HG03103 (cell line): Measurements from ENCODE around the gene PPM1A.

ENCODE experiments used
- ATAC-seq: cut with Tn5 transposase; IDR thresholded peaks from one replicate; pipeline ENCODE4 v1.9.1; 2021; ENCODE audit warnings: low read depth; ENCODE audit not compliant: unreplicated experiment

The PPM1A gene

DNA sequence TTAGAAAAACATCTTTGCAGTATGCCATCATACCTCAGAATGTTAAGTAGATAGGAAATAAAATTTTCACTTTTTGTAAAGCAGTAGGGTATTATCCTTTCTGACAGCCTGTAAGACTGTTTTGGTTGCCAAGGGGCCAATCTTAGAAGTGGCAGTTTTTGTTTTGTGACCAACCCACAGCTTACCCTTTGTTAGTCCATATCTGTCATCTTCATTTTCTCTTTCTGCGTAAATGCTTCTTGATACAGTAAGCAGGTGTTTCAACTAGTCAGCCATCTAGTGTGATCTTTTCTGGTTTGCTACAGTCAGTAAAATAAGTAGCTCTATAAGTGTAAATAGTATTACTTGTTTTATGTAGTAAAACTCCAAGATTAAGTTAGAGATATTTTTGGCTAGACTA, 8.8 kb downstream of the PPM1A start:
- ATAC-seq = no peak

DNA sequence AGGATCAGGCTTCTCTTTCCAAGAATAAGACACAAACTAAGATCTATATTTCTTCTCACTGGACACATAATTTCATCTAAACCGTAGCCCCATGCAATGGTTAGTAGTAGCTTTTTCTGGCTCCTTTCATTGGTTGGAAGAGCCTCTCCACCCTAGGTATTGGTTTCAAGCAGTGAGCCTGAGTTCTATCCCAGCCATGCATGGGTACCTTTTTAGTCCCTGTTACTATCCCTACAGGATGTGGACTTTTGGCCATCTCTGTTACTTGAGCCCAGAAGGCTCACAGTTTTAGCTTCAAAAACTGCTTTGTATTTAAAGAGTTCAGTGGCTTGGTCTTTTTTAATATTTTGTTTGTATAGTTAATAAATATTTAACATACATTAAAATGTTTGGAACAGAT, 16.1 kb downstream of the PPM1A start:
- no peak for ATAC-seq

DNA sequence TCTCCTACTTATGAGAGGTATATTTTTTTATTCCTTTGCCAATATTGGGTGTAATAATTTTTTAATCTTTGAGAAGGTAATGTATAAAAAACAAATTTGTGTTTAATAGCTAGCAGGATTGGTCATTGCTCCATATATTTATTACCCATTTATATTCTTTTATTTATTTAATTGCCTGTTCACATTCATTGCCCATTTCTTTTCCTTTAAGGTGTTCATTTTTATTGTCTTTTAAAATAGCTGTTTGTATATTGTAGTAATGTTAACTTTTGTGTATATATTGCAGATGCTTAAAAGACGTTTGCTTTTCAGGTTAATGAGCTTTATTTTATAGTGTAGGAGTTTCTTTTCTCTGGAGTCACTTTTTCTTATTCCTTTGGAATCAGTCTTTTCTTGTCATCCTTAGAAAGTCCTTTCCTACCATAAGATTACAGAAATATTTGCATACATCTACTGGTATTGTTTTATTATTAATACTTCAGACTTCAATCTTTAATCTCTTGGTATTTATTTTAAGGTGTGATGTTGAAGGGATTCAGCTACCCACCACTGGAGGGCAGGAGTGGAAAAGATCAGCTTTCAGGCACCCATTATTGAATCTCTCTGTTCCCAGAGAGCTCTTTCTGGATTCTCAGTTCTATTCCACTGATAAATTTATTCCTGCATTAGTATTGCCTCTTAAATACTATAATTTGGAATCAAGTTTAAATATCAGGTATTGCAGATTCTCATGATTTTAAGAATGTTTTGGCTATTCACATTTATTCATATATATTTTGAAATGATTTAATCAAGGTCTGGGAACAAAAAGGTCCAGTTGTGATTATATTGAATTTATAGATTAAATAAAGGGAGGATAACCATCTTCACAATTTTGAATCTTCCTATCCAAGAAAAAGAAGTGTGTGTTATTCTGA, 17.3 kb downstream of the PPM1A start:
- no peak for ATAC-seq

DNA sequence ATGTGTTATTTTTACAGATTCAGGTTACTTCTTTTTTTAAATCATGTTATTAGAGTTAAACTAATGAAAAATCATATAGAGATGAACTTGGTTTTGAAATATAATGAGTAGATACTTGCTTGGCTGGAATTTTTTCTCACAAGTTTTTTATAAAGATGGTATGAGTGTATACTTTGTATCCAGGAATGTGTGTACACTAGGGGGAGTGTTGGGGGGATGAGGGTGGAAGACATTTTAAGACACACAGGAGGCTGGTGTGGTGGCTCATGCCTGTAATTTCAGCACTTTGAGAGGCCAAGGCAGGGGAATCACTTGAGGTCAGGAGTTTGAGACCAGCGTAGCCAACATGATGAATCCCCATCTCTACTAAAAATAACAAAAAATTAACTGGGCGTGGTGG, 23.2 kb downstream of the PPM1A start:
- no peak for ATAC-seq

DNA sequence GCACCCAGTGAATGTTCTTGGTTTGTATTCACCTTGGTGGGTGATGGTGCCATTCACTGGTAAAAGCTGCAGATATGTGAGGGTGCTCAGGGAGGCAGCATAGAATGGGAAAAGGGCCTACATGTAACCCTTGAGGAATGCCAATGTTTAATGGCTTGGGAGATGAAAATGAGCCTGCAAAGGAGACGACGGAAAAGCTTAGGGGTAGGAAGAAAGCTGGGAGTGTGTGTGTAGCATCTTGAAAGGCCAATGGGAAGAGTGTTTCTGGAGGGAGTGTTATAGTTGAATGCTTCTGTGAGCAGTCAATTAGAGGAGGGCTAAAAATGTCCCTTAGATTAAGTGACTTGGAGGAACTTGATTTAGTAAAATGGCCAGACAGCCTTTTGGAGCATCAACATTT, 24.9 kb downstream of the PPM1A start:
- no peak for ATAC-seq

DNA sequence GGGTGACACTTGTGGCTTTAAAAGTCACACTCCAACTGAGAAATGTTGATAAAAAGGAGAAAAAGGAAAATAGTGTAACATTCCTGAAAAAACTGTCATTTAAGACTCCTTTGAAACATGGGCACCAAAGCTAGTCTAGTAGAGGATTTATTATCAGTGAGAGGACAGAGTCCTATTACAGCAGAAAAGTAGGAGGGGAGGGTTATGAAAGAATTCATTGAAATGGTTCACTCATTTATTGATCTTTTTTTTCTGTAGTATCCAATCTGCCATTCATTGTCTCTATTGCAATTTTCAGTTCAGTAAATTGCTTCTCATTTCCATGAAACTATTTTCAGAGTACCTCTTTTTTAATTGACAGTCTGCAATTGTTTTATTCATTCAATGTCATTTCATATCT, 25.4 kb downstream of the PPM1A start:
- ATAC-seq = no peak

DNA sequence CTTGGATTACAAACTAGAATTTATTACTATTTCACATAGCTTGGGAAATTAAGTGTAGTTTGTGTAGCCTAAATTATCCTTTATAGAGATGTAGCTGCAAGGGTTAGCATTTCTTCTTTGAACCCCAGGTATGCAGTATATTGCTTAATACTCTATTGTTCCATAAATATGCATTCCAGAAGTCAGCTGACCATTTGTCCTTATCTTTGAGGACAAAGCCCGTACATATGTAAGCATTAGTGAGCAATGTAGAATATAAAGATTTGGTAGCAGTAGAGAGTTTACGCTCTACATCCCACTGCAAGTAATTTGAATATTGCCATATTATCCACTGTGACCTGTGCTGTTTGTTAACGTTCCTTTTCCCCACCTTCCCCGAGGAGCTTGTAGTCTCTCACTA, 26.9 kb downstream of the PPM1A start:
- ATAC-seq = no peak

DNA sequence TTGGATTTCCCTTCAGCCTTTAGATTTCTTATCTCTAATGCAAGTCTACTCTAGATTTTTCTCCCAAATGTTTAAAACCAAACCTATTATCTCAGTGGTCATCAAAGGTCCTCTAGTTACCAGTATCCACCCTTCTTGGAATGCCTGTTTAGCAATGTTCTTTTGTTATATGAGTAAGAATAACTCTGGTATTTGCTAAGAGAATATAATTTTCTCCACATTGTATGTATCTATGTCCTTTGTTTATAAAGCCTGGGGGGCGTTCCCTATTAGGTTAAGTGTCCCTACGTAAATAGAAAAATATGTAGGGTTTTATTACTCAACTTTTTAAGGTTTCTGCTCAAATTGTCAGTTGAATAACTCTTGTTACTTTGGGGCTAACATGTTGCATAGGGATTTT, 27.3 kb downstream of the PPM1A start:
- no peak for ATAC-seq

DNA sequence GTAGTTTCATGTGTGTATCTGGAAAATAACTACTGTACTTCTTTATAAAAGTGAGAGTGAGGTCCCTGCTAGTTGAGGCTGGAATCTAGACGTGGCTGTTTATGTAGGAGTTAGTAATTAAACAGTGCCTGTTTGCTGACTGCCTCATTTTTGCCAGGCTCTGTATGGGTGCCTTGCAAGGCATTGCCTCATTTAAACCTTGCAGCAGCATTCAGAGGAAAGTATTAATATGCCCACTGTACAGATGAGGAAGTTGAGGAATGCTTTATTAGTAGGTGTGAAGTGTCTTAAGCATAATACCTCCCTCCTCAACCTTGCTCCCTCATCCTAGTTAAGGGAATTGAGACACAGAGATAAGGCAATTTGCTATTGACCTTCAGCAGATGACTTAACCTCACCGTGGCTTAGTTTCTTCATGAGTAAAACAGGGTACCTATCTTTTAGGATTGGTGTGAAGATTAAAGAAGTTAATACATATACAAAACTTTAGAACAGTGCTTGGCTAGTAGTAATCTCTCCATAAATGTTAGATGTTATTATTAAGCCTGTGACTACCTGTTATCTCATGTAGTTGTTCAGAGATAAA, 28.7 kb downstream of the PPM1A start:
- no peak for ATAC-seq

DNA sequence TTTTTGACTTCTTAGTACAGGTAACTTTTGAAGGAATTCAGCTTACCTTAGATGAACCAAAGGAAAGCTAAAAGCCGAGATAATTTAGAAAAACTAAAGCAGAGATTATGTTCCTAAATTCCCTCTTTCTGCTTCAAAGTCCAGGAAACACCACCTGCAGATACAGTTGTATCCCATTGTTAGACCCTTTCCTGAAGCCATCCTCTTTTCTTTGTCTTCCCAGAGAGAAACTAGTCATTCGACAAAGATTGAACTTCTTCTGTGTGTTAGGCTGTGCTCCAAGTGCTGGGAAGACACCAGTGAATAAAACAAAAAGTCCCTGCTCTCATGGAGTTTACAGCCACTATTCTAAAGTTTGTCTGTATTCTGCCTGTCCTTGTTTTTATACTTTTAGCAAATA, 29.3 kb downstream of the PPM1A start:
- no peak for ATAC-seq

DNA sequence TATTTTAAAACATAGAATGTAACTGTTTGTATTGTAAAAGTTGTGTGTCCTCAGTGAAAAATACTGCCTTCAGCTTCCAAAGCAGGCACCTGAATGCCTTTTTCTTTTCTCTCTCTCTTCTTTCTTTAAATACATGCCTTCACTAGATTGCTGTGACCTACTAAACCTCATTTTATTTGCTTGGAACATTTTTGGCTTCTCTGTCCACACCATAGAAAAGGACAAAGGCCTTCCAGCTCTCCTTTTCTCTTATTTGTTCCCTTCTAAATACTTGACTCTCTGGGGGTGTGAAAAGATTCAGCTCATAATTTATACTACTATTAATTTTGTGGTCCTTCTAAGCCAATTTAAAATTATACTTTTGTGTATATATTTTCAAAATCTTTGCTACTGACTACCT, 38.4 kb downstream of the PPM1A start:
- no peak for ATAC-seq

DNA sequence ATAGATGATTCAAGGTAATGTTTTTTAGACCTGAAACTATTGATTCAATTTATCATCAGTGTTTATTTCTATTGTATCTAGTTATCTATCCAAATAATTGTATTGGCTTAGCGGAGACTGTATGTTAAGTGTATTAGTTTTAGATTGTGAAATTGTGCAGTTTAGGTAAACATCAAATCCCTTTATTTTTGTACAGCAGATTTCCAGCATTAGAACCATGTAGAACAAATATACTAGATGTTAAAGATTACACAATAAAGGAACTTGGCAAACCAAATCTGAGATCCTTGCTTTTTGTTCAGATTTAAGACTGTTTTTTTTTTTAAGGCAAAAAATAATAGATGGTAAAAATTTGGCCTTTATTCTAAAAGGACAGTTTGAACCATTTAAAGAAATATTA, 39.3 kb downstream of the PPM1A start:
- no peak for ATAC-seq

DNA sequence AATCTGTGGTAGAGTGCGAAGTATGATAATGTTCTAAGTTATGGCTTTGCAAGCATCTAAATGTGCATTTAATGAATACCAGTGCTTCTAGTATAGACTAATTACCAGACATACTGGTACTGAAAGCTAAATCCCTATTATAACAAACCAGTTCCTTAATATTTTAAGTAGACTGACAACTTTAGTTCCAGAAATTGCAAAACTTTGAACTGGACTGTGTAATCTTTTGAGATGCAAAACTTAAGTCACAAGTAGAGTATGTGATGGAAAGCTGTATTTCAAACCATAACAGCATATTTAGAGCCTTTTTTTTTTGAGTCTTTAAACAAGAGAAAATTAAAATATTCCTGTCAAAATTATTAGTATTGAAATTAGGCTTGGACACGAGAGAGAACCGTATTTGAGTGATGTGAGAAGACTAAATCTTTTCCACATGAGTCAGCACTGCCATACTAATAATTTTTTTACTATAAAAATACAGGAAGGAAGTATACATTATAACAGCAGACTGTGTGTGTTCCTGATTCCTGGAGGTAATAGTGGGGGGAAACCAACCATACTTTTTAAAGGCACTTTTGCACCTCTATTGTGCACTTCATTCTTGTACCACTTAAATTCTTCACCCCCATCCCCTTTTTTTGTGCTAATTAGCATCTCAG, 45.5 kb downstream of the PPM1A start:
- no peak for ATAC-seq

DNA sequence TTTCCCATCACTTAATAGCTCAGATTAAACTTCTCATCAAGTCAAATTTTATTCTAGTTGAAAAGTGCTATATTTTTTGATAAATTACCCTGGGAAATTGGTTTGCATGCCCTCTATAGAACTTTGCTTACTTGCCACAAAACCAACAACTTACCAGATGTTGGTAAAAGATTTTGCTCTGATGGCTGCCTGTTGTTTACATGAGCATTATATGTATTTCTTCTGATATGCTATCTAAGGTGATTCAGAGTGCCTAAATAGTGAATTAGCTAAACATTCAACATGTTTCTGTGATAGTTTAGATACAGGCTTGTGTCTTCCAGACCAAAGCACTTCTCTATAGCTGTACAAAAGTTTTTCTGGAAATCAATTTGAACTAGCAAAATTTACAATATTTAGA, 51.0 kb downstream of the PPM1A start:
- ATAC-seq = no peak

DNA sequence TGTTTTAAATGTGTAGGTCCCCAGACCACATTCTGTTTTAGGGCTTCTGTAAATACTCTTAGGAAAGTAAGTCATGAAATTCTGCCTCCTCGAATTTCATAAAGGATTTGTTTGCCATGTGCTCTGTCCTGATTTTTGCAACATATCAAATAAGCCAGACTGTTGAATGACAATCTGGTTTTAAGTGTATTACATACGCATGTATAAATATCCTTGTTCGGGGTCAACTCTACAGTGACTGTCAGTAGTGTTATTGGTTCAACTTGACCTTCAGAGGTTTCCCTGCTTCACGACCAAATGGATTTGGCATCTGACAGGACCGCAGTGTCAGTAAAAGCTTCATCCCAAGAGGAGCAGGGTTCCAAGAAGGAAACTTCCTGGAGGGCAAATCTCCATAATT, 52.7 kb downstream of the PPM1A start:
- no peak for ATAC-seq

DNA sequence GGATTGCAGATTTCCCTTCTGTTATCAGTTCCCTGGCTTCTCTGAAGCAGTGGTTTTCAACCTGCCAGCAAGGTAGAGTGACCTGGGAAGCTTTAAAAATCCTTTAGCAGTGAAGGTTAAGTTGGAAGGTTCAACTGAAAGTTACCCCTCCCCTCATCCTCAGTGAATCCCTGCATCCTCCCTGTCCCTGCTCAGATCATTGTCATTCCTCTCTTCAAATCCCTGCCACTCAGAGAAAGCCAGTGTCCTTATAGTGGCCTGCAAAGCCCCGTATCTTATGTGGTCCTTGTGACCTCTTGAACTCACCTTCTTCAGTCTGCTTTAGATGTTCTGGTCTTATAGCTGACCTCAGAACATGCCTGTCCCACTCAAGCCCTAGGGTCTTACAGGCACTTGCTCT, 53.6 kb downstream of the PPM1A start:
- no peak for ATAC-seq

DNA sequence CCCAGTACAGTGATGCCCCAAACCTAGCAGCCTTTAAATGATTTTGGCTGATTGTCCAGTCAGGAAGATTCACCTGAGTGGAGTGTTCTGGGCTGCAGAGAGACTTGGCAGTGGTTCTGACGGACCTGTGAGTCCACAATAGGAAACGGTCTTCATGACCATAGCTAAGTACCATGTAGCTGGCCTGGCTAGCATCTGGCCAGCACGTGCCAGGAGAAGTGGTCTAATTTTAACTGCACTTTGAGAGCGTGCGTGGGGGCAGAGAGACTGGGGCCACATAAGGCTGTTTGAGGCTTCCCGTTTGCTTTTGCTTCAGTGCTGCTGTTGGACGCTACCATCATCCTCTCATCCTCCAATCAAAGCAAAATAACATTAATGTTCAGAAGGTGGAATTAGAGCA, 54.7 kb downstream of the PPM1A start:
- no peak for ATAC-seq

DNA sequence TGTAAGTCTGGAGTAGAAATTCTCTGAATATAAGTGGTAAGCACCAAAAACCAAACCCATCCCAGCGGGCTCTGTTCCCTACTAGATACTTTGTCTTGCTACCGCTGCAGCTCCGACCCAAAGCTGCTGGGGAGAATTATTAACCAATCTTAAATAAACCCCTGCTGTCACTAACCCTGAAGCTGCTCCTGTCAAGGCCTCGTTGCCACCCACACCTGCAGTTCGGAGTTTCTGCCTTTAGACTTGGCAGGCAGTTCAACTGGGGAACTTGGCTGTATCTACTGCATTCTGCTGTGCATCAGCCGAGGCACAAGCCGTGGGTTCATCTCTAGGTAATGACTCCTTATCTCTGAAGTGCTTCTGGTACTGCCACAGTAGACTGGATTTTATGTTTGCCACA, 55.5 kb downstream of the PPM1A start:
- ATAC-seq = no peak

DNA sequence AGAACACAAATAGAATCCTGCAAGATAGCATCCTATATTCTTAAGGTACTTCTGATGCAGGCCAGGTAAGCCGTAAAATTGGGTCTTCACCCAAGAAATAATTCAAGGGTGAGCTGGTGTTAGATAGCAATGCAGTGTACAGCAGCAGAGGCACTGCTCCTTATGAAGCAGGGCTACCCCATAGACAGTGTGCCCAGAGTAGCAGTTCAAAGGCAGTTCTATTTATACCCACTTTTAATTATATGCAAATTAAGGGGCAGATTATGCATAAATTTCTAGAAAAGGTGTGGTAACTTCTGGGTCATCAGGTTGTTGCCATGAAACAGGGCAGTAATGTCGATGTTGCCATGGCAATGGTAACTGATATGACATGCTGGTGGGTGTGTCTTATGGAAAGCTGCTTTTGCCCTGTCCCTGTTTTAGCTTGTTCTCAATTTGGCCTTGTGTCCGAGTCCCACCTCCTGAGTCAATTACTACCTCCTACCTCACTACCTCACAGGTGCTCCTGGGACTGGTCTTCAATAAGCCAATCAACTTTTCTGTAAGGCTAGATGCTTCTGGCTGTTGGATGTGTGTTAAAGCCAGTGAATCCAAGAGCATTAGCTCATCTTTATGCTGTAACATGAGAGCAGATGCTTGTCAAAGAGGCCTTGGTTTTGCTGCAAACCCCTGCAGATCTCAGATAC, 61.0 kb downstream of the PPM1A start:
- no peak for ATAC-seq

DNA sequence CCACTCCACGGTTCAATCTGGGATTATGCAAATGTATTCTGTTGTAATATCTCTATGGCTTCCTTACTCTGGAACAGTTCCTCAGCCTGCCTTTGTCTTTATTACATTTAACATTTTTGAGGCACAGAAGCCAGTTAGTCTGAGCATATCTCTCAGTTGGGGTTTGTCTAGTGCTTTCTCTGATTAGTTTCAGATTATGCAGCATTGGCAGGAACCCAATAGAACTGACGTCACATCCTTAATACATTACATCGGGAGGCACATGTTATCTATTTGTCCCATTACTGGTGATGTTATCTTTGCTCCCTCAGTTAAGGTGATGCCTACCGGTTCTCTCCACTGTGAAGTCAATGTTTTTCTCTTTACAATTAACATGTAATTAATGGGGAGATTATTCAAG, 62.4 kb downstream of the PPM1A start:
- no peak for ATAC-seq

DNA sequence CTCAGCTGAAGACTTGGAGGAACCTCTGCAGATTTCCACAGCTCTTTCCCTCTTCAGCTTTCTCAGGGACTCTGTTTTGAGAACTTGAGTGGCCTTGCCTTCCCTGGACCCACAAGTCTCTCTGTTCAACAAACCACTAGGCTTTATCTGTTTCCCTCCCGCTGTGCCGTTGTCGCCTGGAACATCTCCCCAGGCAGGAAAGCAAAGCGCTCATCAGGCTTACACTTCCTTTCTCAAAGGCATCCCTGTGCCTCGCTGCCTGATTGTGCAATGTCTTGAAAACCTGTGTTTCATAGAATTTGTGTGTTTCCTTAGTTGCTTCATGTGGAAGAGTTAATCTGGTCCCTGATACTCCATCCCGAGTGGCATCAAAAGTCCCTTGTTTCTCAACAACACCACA, 64.1 kb downstream of the PPM1A start:
- no peak for ATAC-seq
